HL-60 (cell line): ENCODE measurements around the gene AP4S1.

Experiments used
- DNase-seq, 2 experiments: peaks; one replicate each; pipeline ENCODE4 v3.0.0-alpha.2; 2010 to 2020; ENCODE audit warnings: low read depth in 1 of 2, low spot score in 1 of 2
- H3K27ac ChIP-seq: fragments of 250-450 bp; sonication (Bioruptor Pico); replicated peaks from 2 replicates; pipeline ENCODE4 v1.5.1; 2020; ENCODE audit warnings: mild to moderate bottlenecking, moderate library complexity
- H3K27me3 ChIP-seq: fragments of 250-450 bp; sonication (Bioruptor Pico); 2 replicates; pipeline ENCODE4 v1.5.1; 2021; ENCODE audit warnings: mild to moderate bottlenecking, moderate library complexity; ENCODE audit not compliant: insufficient read depth, poor library complexity, severe bottlenecking
- H3K4me3 ChIP-seq: replicated peaks from 2 replicates; pipeline ENCODE4 v1.5.1; 2011; ENCODE audit warnings: mild to moderate bottlenecking, control low read depth, low read length; ENCODE audit not compliant: insufficient read depth
- CTCF ChIP-seq: IDR thresholded peaks from one replicate; pipeline ENCODE4 v1.5.1; 2011; ENCODE audit warnings: low read length, control low read depth, inconsistent platforms; ENCODE audit not compliant: insufficient read depth
- GABPA ChIP-seq: IDR thresholded peaks from 2 replicates; pipeline ENCODE4 v1.6.1; 2012; ENCODE audit warnings: low read depth
- POLR2AphosphoS5 ChIP-seq: IDR thresholded peaks from 2 replicates; pipeline ENCODE4 v1.6.1; 2012; ENCODE audit warnings: low read depth
- REST ChIP-seq: IDR thresholded peaks from 2 replicates; pipeline ENCODE4 v1.6.1; 2012; ENCODE audit warnings: low read depth; ENCODE audit not compliant: insufficient replicate concordance
- SPI1 ChIP-seq: IDR thresholded peaks from 2 replicates; pipeline ENCODE4 v1.6.1; 2012; ENCODE audit warnings: low read depth, mild to moderate bottlenecking, borderline replicate concordance

Gene AP4S1

GRCh38 chr14:31110872-31111271 is 85.4 kb downstream of the AP4S1 start:
- TF ChIP-seq SPI1: no peak
- Histone ChIP-seq H3K27me3 (no peaks in the 10 kb centered on the region), H3K27ac (no peak overlapping the region), H3K4me3 (no peak overlapping the region)
- no peak for DNase-seq

GRCh38 chr14:31113794-31114193 is 88.3 kb downstream of the AP4S1 start:
- Histone ChIP-seq H3K27me3 (no peaks in the 10 kb centered on the region), H3K27ac (no peak overlapping the region), H3K4me3 (no peak overlapping the region)
- no peak for TF ChIP-seq POLR2AphosphoS5
- TF ChIP-seq GABPA: no peak
- TF ChIP-seq REST: no peak
- no peak for TF ChIP-seq CTCF
- TF ChIP-seq SPI1: no peak
- DNase-seq: no peak

- H3K27me3 ChIP-seq: no peaks in the 10 kb centered on the region
- DNase-seq: no peak
- H3K27ac ChIP-seq: no peak overlapping the region
- H3K4me3 ChIP-seq: no peak overlapping the region
- TF ChIP-seq SPI1 (no peak), REST (no peak), GABPA (no peak), POLR2AphosphoS5 (no peak), CTCF (no peak)
Measured at GRCh38 chr14:31118892-31119291, 93.4 kb downstream of the AP4S1 start.

- TF ChIP-seq SPI1: no peak
- 0 out of 2 replicates have a peak, but pooled peaks have one; percentile 36 for TF ChIP-seq POLR2AphosphoS5
- no peak for TF ChIP-seq GABPA
- H3K27ac ChIP-seq: no peak overlapping the region
- no peak overlapping the region for H3K4me3 ChIP-seq
- peak; percentile 7 to 79 for DNase-seq
- no peaks in the 10 kb centered on the region for H3K27me3 ChIP-seq
Measured at GRCh38 chr14:31122098-31122611, 96.7 kb downstream of the AP4S1 start.

GRCh38 chr14:31122921-31123320 is 97.5 kb downstream of the AP4S1 start:
- H3K4me3 ChIP-seq: no peak overlapping the region
- DNase-seq: no peak

More at GRCh38 chr14:31122921-31123320, 97.5 kb downstream of the AP4S1 start:
- Histone ChIP-seq H3K27me3 (no peaks in the 10 kb centered on the region), H3K27ac (no peak overlapping the region)
- TF ChIP-seq CTCF (no peak), SPI1 (no peak), GABPA (no peak), POLR2AphosphoS5 (no peak), REST (no peak)
